Ascending aorta (tissue), 2 donors: ENCODE results near the gene RPS24. TPM values are rescaled to one million over a fixed set of nuclear protein-coding genes. Genes with fewer than 3 reads are reported as not detected.
"Not testable (repeated sequence)": the region's sequence is repeated elsewhere in the genome, so short reads cannot be mapped to it uniquely, and the experiment has no call there.

Experiments used
- DNase-seq, 2 donors: peaks; one replicate each; pipeline ENCODE4 v3.0.0-alpha.2; 2019; ENCODE audit warnings: low spot score in 2 of 2
- H3K27ac ChIP-seq, 2 donors: fragments of 200-600 bp; sonication (generic); one replicate each; pipeline ENCODE4 v1.5.1; 2016 to 2017; ENCODE audit warnings: mild to moderate bottlenecking in 1 of 2
- H3K27me3 ChIP-seq: fragments of 200-600 bp; sonication (generic); one replicate; pipeline ENCODE4 v1.5.1; 2017
- H3K36me3 ChIP-seq, 2 donors: fragments of 200-600 bp; sonication (generic); one replicate each; pipeline ENCODE4 v1.5.1; 2016
- H3K4me1 ChIP-seq, 2 donors: fragments of 200-600 bp; sonication (generic); one replicate each; pipeline ENCODE4 v1.5.1; 2016 to 2017; ENCODE audit warnings: mild to moderate bottlenecking in 1 of 2
- H3K4me3 ChIP-seq, 2 donors: fragments of 200-600 bp; sonication (generic); one replicate each; pipeline ENCODE4 v1.5.1; 2016 to 2017; ENCODE audit warnings: mild to moderate bottlenecking in 1 of 2
- H3K9me3 ChIP-seq, 2 donors: fragments of 200-600 bp; sonication (generic); one replicate each; pipeline ENCODE4 v1.5.1; 2016
- intact Hi-C: fragments of 100-400 bp; cut with DNase I; formaldehyde crosslinking; loops from one replicate; pipeline ENCODE4 v1.15.1; 2023
- total RNA-seq: library from RNA; depleted of rRNA; stranded (reverse); fragments of >200 nt; gene quantifications from one replicate; pipeline ENCODE4 v1.1.0, GENCODE V29; 2016
- TF ChIP-seq, protein P1 (sequence below), 3 experiments: fragments of 200-600 bp in 2 of 3; fragments of 450-650 bp in 1 of 3; sonication (generic) in 2 of 3; IDR thresholded peaks; one replicate each; pipeline ENCODE4 v1.5.1; 2016 to 2019; ENCODE audit warnings: antibody characterized with exemption in 3 of 3, mild to moderate bottlenecking in 1 of 3, moderate library complexity in 1 of 3

The RPS24 gene
- total RNA-seq = 1,878 TPM

- Histone ChIP-seq H3K36me3 (peaks cover 26 to 36% of the 10 kb centered on the region in 2 donors), H3K27me3 (no peaks in the 10 kb centered on the region), H3K27ac (peak within 1 kb of the TSS; percentile 68 to 75), H3K9me3 (no peaks in the 10 kb centered on the region), H3K4me1 (peaks cover 3 to 11% of the 10 kb centered on the region in 2 donors), H3K4me3 (peak within 1 kb of the TSS; percentile 84 to 90)
- intact Hi-C loops = loop anchor here (5.0 kb wide), 1 partner anchor 938 kb away; no protein-coding TSS in a partner anchor
- DNase-seq = peak; percentile 84 to 98
- TF ChIP-seq, protein P1, sequence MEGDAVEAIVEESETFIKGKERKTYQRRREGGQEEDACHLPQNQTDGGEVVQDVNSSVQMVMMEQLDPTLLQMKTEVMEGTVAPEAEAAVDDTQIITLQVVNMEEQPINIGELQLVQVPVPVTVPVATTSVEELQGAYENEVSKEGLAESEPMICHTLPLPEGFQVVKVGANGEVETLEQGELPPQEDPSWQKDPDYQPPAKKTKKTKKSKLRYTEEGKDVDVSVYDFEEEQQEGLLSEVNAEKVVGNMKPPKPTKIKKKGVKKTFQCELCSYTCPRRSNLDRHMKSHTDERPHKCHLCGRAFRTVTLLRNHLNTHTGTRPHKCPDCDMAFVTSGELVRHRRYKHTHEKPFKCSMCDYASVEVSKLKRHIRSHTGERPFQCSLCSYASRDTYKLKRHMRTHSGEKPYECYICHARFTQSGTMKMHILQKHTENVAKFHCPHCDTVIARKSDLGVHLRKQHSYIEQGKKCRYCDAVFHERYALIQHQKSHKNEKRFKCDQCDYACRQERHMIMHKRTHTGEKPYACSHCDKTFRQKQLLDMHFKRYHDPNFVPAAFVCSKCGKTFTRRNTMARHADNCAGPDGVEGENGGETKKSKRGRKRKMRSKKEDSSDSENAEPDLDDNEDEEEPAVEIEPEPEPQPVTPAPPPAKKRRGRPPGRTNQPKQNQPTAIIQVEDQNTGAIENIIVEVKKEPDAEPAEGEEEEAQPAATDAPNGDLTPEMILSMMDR (IDR thresholded peaks at IDR 0.05) = no peak
These were observed at the start of gene RPS24 for GRCh38 chr10:78033637-78034470. Gene RPS24 (plus strand): TSS chr10:78033863. CDS start chr10:78033902, 39 bp downstream.

DNA sequence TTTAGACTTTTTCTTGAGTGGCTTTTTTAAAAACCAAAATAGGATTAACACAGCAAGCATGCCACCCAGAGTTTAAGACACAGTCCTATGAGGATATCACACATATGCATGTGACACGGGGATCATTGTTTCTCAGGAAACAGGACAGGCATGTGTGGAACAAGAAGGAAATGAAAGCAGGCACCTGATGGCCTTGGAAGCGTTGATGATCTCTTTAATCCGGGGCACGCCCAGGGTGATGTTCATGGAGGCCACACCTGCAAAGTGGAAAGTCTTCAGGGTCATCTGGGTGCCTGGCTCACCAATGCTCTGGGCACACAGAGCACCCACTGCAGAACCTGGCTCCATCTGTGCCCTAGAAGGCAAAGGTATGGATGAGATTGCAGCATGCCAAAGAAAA, 48.7 kb upstream of the RPS24 start:
- no peak for DNase-seq
- intact Hi-C loops = no loop called here
- Histone ChIP-seq H3K27me3 (no peaks in the 10 kb centered on the region), H3K27ac (no peak overlapping the region), H3K4me3 (no peak overlapping the region), H3K36me3 (peaks cover 63% of the 10 kb centered on the region in 2 donors), H3K4me1 (peaks cover 13 to 29% of the 10 kb centered on the region in 2 donors), H3K9me3 (no peaks in the 10 kb centered on the region)
- TF ChIP-seq, protein P1 (IDR thresholded peaks at IDR 0.05) = no peak

- intact Hi-C loops = loop anchor here (1.0 to 2.0 kb wide), 2 partner anchors 14 to 141 kb away; no protein-coding TSS in a partner anchor
- peak overlapping the region; percentile 84 to 89 for H3K27ac ChIP-seq
These were observed 45.9 kb upstream of the RPS24 start for GRCh38 chr10:77987671-77988255.

GRCh38 chr10:77989081-77989724, 44.5 kb upstream of the RPS24 start:
- H3K27me3 ChIP-seq = no peaks in the 10 kb centered on the region
- TF ChIP-seq, protein P1 (IDR thresholded peaks at IDR 0.05) = no peak
- peaks cover 45 to 59% of the 10 kb centered on the region in 2 donors for H3K36me3 ChIP-seq
- H3K4me1 ChIP-seq = peaks cover 13 to 29% of the 10 kb centered on the region in 2 donors
- no peaks in the 10 kb centered on the region for H3K9me3 ChIP-seq
- intact Hi-C loops = loop anchor here (1.0 to 2.0 kb wide), 2 partner anchors 62 to 142 kb away; no protein-coding TSS in a partner anchor
- no peak overlapping the region for H3K4me3 ChIP-seq
- H3K27ac ChIP-seq = peak overlapping the region; percentile 84 to 89
- peak; percentile 66 to 87 for DNase-seq

More at GRCh38 chr10:77987671-77988255, 45.9 kb upstream of the RPS24 start:
- TF ChIP-seq, protein P1 (IDR thresholded peaks at IDR 0.05) = no peak
- H3K4me1 ChIP-seq = peaks cover 13 to 29% of the 10 kb centered on the region in 2 donors
- H3K27me3 ChIP-seq = no peaks in the 10 kb centered on the region
- H3K36me3 ChIP-seq = peaks cover 48 to 59% of the 10 kb centered on the region in 2 donors
- H3K4me3 ChIP-seq = no peak overlapping the region
- peak; percentile 58 to 85 for DNase-seq
- no peaks in the 10 kb centered on the region for H3K9me3 ChIP-seq

DNA sequence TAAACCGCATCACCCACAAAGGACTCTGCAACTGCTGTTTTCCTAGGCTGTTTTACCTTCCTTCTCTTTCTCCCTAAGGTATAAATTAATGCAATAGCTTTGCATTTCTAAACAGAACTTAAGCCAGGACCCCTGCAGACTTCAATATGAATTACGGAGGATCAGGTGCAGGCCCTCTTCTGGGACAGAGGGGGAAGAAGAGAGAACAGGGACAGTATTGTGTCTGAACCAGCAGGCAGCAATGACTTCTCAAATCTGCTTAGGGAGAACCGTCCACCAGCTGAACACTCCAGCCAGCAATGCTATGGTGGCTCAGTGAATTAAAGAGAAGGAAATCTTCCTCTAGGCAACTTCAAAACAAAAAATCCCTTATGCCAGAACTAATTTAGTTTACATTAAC, 40.0 kb upstream of the RPS24 start:
- Histone ChIP-seq H3K9me3 (no peaks in the 10 kb centered on the region), H3K4me3 (no peak overlapping the region), H3K27ac (no peak overlapping the region), H3K36me3 (peaks cover 21 to 45% of the 10 kb centered on the region in 2 donors), H3K27me3 (no peaks in the 10 kb centered on the region), H3K4me1 (peaks cover 1 to 8% of the 10 kb centered on the region in 2 donors)
- intact Hi-C loops = no loop called here
- TF ChIP-seq, protein P1 (IDR thresholded peaks at IDR 0.05) = no peak
- no peak for DNase-seq

DNA sequence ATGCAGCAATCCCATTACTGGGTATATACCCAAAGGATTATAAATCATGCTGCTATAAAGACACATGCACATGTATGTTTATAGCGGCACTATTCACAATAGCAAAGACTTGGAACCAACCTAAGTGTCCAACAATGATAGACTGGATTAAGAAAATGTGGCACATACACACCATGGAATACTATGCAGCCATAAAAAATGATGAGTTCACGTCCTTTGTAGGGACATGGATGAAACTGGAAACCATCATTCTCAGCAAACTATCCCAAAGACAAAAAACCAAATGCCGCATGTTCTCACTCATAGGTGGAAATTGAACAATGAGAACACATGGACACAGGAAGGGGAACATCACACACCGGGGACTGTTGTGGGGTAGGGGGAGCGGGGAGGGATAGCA, 34.9 kb upstream of the RPS24 start:
- DNase-seq, intact Hi-C loops, H3K27ac ChIP-seq, H3K4me3 ChIP-seq, H3K4me1 ChIP-seq, H3K9me3 ChIP-seq, H3K27me3 ChIP-seq: not testable (repeated sequence)
- peaks cover 54 to 64% of the 10 kb centered on the region in 2 donors for H3K36me3 ChIP-seq
